HG02852 (cell line): ENCODE measurements around the gene NINJ2.
"Not testable (repeated sequence)": the region's sequence is repeated elsewhere in the genome, so short reads cannot be mapped to it uniquely, and the experiment has no call there.

Source experiments
- ATAC-seq: cut with Tn5 transposase; IDR thresholded peaks from one replicate; pipeline ENCODE4 v1.9.1; 2021; ENCODE audit warnings: mild to moderate bottlenecking, moderate library complexity; ENCODE audit not compliant: unreplicated experiment

The NINJ2 gene

GRCh38 chr12:642633-643474 is 20.4 kb downstream of the NINJ2 start:
- peak; percentile 65 for ATAC-seq

GRCh38 chr12:641321-641720 is 21.9 kb downstream of the NINJ2 start:
- not testable (repeated sequence) for ATAC-seq

- ATAC-seq = no peak
Observed at GRCh38 chr12:640773-641172, 22.5 kb downstream of the NINJ2 start.

- no peak for ATAC-seq
Observed at GRCh38 chr12:639988-640387, 23.3 kb downstream of the NINJ2 start.

- no peak for ATAC-seq
Observed at GRCh38 chr12:639566-639965, 23.7 kb downstream of the NINJ2 start.

GRCh38 chr12:638953-639557 is 24.2 kb downstream of the NINJ2 start:
- ATAC-seq = no peak

- no peak for ATAC-seq
Observed at GRCh38 chr12:636632-637031, 26.6 kb downstream of the NINJ2 start.

- ATAC-seq = no peak
Observed at GRCh38 chr12:633731-634130, 29.5 kb downstream of the NINJ2 start.

GRCh38 chr12:632102-632696 is 31.0 kb downstream of the NINJ2 start:
- ATAC-seq = no peak

- ATAC-seq = peak; percentile 94
Observed at GRCh38 chr12:630656-631632, 32.3 kb downstream of the NINJ2 start.

GRCh38 chr12:628742-629078 is 34.5 kb downstream of the NINJ2 start:
- ATAC-seq = not testable (repeated sequence)

GRCh38 chr12:627863-628741 is 35.1 kb downstream of the NINJ2 start:
- ATAC-seq = no peak

- no peak for ATAC-seq
Observed at GRCh38 chr12:627285-627684, 36.0 kb downstream of the NINJ2 start.

GRCh38 chr12:625998-626397 is 37.2 kb downstream of the NINJ2 start:
- ATAC-seq = no peak

- ATAC-seq = no peak
Observed at GRCh38 chr12:623865-624372, 39.3 kb downstream of the NINJ2 start.

GRCh38 chr12:623172-623864 is 39.9 kb downstream of the NINJ2 start:
- no peak for ATAC-seq

- ATAC-seq = no peak
Observed at GRCh38 chr12:622416-622815, 40.8 kb downstream of the NINJ2 start.

- no peak for ATAC-seq
Observed at GRCh38 chr12:619346-619745, 43.9 kb downstream of the NINJ2 start.

- ATAC-seq = no peak
Observed at GRCh38 chr12:618605-619004, 44.6 kb downstream of the NINJ2 start.
